HUES6 (cell line): ENCODE measurements around the gene MRPL36.

Experiments
- H3K27ac ChIP-seq: 2 replicates; pipeline ENCODE4 v1.7.0; 2013; ENCODE audit warnings: low read depth, mild to moderate bottlenecking, low read length, inconsistent platforms
- H3K27me3 ChIP-seq: 2 replicates; pipeline ENCODE4 v1.6.1; 2013; ENCODE audit warnings: low read length; ENCODE audit not compliant: control insufficient read depth, insufficient read depth
- H3K36me3 ChIP-seq: 2 replicates; pipeline ENCODE4 v1.6.1; 2013; ENCODE audit warnings: low read length; ENCODE audit not compliant: control insufficient read depth, insufficient read depth
- H3K4me1 ChIP-seq: 2 replicates; pipeline ENCODE4 v1.6.1; 2013; ENCODE audit warnings: low read length; ENCODE audit not compliant: control insufficient read depth, insufficient read depth
- H3K4me3 ChIP-seq: 2 replicates; pipeline ENCODE4 v1.5.1; 2013; ENCODE audit warnings: low read depth, low read length
- H3K9ac ChIP-seq: one replicate; pipeline ENCODE4 v1.6.1; 2013; ENCODE audit warnings: mild to moderate bottlenecking, low read length
- H3K9me3 ChIP-seq: 2 replicates; pipeline ENCODE4 v1.6.1; 2013; ENCODE audit warnings: low read depth, low read length; ENCODE audit not compliant: control insufficient read depth, insufficient read depth

Gene MRPL36

GRCh38 chr5:1760231-1760630 lies 39.4 kb downstream of the MRPL36 start:
- Histone ChIP-seq H3K36me3 (no peaks in the 10 kb centered on the region), H3K27ac (no peak overlapping the region), H3K4me1 (no peaks in the 10 kb centered on the region), H3K9ac (no peak overlapping the region), H3K27me3 (no peaks in the 10 kb centered on the region), H3K4me3 (no peak overlapping the region), H3K9me3 (peaks cover 7% of the 10 kb centered on the region; the same call in 1 of the 2 replicates)

- Histone ChIP-seq H3K9me3 (peaks cover 7% of the 10 kb centered on the region; the same call in 1 of the 2 replicates), H3K4me1 (no peaks in the 10 kb centered on the region), H3K36me3 (no peaks in the 10 kb centered on the region), H3K27ac (no peak overlapping the region), H3K4me3 (no peak overlapping the region), H3K27me3 (no peaks in the 10 kb centered on the region), H3K9ac (no peak overlapping the region)
These were observed 40.2 kb downstream of the MRPL36 start for GRCh38 chr5:1759378-1759970.

DNA sequence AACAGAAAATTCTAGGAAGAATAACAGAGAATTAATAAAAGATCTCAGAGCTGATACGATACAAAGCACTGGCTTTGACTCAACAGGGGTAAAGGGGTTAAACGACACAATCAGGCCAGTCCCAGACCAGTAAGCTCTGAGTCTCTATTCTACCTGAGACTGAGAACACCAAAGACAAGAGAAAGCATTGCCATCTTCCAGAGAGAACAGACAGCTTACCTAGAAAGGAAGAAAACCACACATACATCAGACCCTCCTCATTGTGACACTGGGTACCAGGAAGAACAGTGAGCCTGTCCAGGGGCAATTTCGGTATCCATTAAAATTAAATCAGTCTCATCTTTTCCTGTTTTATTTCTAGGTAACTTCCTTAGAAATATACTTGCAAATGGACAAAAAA lies 41.1 kb downstream of the MRPL36 start:
- Histone ChIP-seq H3K36me3 (no peaks in the 10 kb centered on the region), H3K4me1 (no peaks in the 10 kb centered on the region), H3K27ac (no peak overlapping the region), H3K4me3 (no peak overlapping the region), H3K27me3 (no peaks in the 10 kb centered on the region), H3K9me3 (peaks cover 7% of the 10 kb centered on the region; the same call in 1 of the 2 replicates), H3K9ac (no peak overlapping the region)

DNA sequence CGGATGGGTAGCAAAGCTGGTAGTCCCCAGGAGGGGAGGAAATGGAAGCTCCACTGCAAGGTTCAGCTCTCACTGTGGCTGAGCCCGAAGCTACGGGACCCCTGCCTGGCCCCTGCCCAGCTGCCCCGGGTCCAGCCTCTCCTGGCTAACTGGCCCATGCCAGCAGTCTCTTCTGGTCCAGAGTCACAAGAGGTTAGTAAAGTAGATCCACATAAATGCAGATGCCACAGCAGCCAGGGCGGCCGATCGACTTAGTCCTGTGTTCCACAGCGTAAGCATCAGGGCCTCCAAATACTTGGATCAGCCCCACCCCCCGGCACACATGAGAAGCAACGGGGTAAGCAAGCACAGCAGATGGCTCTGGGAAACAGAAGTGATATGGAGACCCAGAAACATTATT lies 42.1 kb downstream of the MRPL36 start:
- no peaks in the 10 kb centered on the region for H3K4me1 ChIP-seq
- H3K27ac ChIP-seq: no peak overlapping the region
- no peak overlapping the region for H3K4me3 ChIP-seq
- no peaks in the 10 kb centered on the region for H3K36me3 ChIP-seq
- peaks cover 7% of the 10 kb centered on the region; the same call in 1 of the 2 replicates for H3K9me3 ChIP-seq
- no peaks in the 10 kb centered on the region for H3K27me3 ChIP-seq
- no peak overlapping the region for H3K9ac ChIP-seq

DNA sequence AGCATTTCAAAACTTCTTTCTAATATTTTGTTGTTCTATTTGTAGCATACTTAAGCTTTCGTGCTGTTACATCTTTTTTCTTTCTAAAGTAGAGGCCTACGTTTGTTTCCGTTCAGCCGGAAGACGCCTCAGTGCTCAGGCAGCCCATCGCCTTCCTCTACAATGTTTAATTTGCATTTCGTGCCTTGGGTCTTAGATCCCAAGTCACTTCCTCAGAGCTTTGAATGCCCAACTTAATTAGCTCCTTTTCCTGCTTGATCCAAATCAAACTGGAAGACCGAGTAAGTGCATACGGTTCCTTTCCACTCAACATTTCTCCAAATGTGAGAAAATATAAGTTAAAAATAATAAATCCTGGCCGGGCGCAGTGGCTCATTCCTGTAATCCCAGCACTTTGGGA lies 43.2 kb downstream of the MRPL36 start:
- H3K27ac ChIP-seq: no peak overlapping the region
- H3K27me3 ChIP-seq: no peaks in the 10 kb centered on the region
- H3K4me1 ChIP-seq: peaks cover 3% of the 10 kb centered on the region; the same call in 1 of the 2 replicates
- peaks cover 7% of the 10 kb centered on the region; the same call in 1 of the 2 replicates for H3K9me3 ChIP-seq
- no peaks in the 10 kb centered on the region for H3K36me3 ChIP-seq
- H3K9ac ChIP-seq: no peak overlapping the region
- H3K4me3 ChIP-seq: no peak overlapping the region

GRCh38 chr5:1755321-1755949 lies 44.2 kb downstream of the MRPL36 start:
- no peak overlapping the region for H3K4me3 ChIP-seq
- H3K27ac ChIP-seq: no peak overlapping the region
- H3K9ac ChIP-seq: no peak overlapping the region
- peaks cover 4% of the 10 kb centered on the region; the same call in 1 of the 2 replicates for H3K4me1 ChIP-seq
- H3K36me3 ChIP-seq: no peaks in the 10 kb centered on the region
- peaks cover 7% of the 10 kb centered on the region; the same call in 1 of the 2 replicates for H3K9me3 ChIP-seq
- H3K27me3 ChIP-seq: peaks cover under 1% of the 10 kb centered on the region; the same call in 1 of the 2 replicates

GRCh38 chr5:1754531-1755220 lies 45.0 kb downstream of the MRPL36 start:
- peaks cover 3% of the 10 kb centered on the region; the same call in 1 of the 2 replicates for H3K27me3 ChIP-seq
- H3K36me3 ChIP-seq: no peaks in the 10 kb centered on the region
- H3K4me3 ChIP-seq: no peak overlapping the region
- no peak overlapping the region for H3K27ac ChIP-seq
- peaks cover 7% of the 10 kb centered on the region; the same call in 1 of the 2 replicates for H3K9me3 ChIP-seq
- peaks cover 4% of the 10 kb centered on the region; the same call in 1 of the 2 replicates for H3K4me1 ChIP-seq
- H3K9ac ChIP-seq: no peak overlapping the region

DNA sequence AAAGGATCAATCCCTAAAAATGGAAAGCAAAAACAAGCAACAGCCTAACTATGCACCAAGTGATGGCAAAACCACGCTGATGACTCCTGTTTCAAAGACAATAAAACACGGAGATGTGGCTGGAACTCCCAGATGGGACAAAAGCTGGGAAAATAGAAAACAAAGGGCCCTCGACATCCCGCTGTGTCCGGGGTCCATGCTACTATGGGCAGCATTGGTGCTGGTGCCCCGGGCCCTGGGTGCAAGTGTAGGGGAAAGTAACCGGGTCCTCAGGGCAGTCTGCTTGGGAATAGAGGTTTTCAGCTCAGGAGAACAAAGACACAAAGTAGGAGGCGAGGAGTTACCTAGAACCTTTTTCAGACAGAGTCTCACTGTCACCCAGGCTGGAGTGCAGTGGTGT lies 46.1 kb downstream of the MRPL36 start:
- Histone ChIP-seq H3K9me3 (peaks cover 6% of the 10 kb centered on the region; the same call in 1 of the 2 replicates), H3K27ac (no peak overlapping the region), H3K4me3 (no peak overlapping the region), H3K27me3 (peaks cover 3% of the 10 kb centered on the region; the same call in 1 of the 2 replicates), H3K4me1 (peaks cover 4% of the 10 kb centered on the region; the same call in 1 of the 2 replicates), H3K9ac (no peak overlapping the region), H3K36me3 (no peaks in the 10 kb centered on the region)

DNA sequence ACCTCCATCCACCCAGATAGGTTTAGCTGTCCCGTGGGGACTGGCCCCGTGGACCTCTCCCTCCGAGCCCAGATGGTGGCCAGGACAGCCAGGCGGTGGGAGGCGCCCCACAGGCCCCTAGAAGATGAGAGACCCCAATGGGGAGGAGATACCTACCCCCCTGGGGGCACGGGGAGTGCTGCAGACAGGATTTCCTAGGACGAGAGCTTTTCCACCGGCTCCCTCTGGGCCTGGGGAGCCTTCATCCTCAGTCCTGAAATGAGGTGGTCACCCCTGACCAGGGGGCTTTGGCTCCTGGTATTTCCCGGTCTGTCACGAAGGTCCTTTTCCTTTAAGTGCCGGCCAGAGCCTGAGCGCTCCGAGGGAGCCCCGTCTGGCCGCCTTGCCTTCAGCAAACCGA lies 46.8 kb downstream of the MRPL36 start:
- Histone ChIP-seq H3K9me3 (no peaks in the 10 kb centered on the region), H3K36me3 (no peaks in the 10 kb centered on the region), H3K4me1 (peaks cover 4% of the 10 kb centered on the region; the same call in 1 of the 2 replicates), H3K4me3 (no peak overlapping the region), H3K27ac (no peak overlapping the region), H3K27me3 (peaks cover 3% of the 10 kb centered on the region; the same call in 1 of the 2 replicates), H3K9ac (no peak overlapping the region)

- H3K9me3 ChIP-seq: no peaks in the 10 kb centered on the region
- no peaks in the 10 kb centered on the region for H3K36me3 ChIP-seq
These were observed 47.5 kb downstream of the MRPL36 start for GRCh38 chr5:1751864-1752822.

More at GRCh38 chr5:1751864-1752822, 47.5 kb downstream of the MRPL36 start:
- Histone ChIP-seq H3K4me1 (peaks cover 4% of the 10 kb centered on the region; the same call in 1 of the 2 replicates), H3K27ac (no peak overlapping the region), H3K27me3 (peaks cover 3% of the 10 kb centered on the region; the same call in 1 of the 2 replicates), H3K9ac (no peak overlapping the region), H3K4me3 (no peak overlapping the region)
